HepG2 (cell line): Measurements from ENCODE around the gene LASP1. TPM values are rescaled to one million over a fixed set of nuclear protein-coding genes. Genes with fewer than 3 reads are reported as not detected.
A peak's percentile ranks its signal among the peaks of the same experiment; 100 is the strongest.

Experiments used
- ATF7-NPFF ChIP-seq: sonication (generic); formaldehyde crosslinking; IDR thresholded peaks from 2 replicates; pipeline ENCODE4 v1.8.1; 2023; ENCODE audit warnings: mild to moderate bottlenecking, low read depth, missing genetic modification reagents, moderate library complexity
- CREB3 ChIP-seq: sonication (generic); formaldehyde crosslinking; IDR thresholded peaks from 2 replicates; pipeline ENCODE4 v1.5.0; 2020; ENCODE audit warnings: missing genetic modification reagents
- DBP ChIP-seq: sonication (generic); formaldehyde crosslinking; IDR thresholded peaks from 2 replicates; pipeline ENCODE4 v1.4.0; 2020; ENCODE audit warnings: missing genetic modification reagents; ENCODE audit errors: not compliant biosample characterization
- GABPA ChIP-seq, 2 experiments: IDR thresholded peaks; 2 replicates each; pipeline ENCODE4 v1.6.1; 2011 to 2016; ENCODE audit warnings: low read depth in 2 of 2, low read length in 1 of 2, missing biosample characterization in 1 of 2, missing genetic modification characterization in 1 of 2
- GATAD1 ChIP-seq: IDR thresholded peaks from 2 replicates; pipeline ENCODE4 v1.6.1; 2016; ENCODE audit warnings: missing genetic modification reagents, missing compliant biosample characterization
- ISX ChIP-seq: sonication (generic); formaldehyde crosslinking; conservative IDR thresholded peaks from 2 replicates; pipeline ENCODE4 v1.5.0; 2020; ENCODE audit warnings: missing genetic modification reagents
- LBX2 ChIP-seq: sonication (generic); formaldehyde crosslinking; IDR thresholded peaks from 2 replicates; pipeline ENCODE4 v1.5.0; 2020; ENCODE audit warnings: missing genetic modification reagents, mild to moderate bottlenecking, borderline replicate concordance
- MEIS2 ChIP-seq: sonication (generic); formaldehyde crosslinking; IDR thresholded peaks from 2 replicates; pipeline ENCODE4 v1.9.0; 2021; ENCODE audit warnings: mild to moderate bottlenecking, missing genetic modification reagents
- NFAT5 ChIP-seq: sonication (generic); formaldehyde crosslinking; IDR thresholded peaks from 2 replicates; pipeline ENCODE4 v1.4.0; 2020; ENCODE audit warnings: missing genetic modification reagents
- NFATC3 ChIP-seq: sonication (generic); formaldehyde crosslinking; IDR thresholded peaks from 2 replicates; pipeline ENCODE4 v1.5.1; 2020; ENCODE audit warnings: mild to moderate bottlenecking, missing genetic modification reagents
- NFYB ChIP-seq: sonication (generic); formaldehyde crosslinking; IDR thresholded peaks from 2 replicates; pipeline ENCODE4 v1.4.0; 2020; ENCODE audit warnings: missing genetic modification reagents
- NR2F1 ChIP-seq, 2 experiments: fragments of 450-650 bp in 1 of 2; formaldehyde crosslinking in 1 of 2; IDR thresholded peaks; 2 replicates each; pipeline versions ENCODE4 v1.5.0 to v1.6.1; 2016 to 2020; ENCODE audit warnings: mild to moderate bottlenecking in 1 of 2, missing compliant biosample characterization in 1 of 2, missing genetic modification reagents in 1 of 2, moderate library complexity in 1 of 2
- SKI ChIP-seq: fragments of 450-650 bp; IDR thresholded peaks from one replicate; pipeline ENCODE4 v1.6.1; 2018; ENCODE audit warnings: mild to moderate bottlenecking; ENCODE audit not compliant: partially characterized antibody
- TAF1 ChIP-seq: sonication (generic); formaldehyde crosslinking; IDR thresholded peaks from 2 replicates; pipeline ENCODE4 v1.4.0; 2020; ENCODE audit warnings: missing genetic modification reagents
- THYN1 ChIP-seq: sonication (generic); formaldehyde crosslinking; IDR thresholded peaks from 2 replicates; pipeline ENCODE4 v1.8.1; 2023; ENCODE audit warnings: low read depth, mild to moderate bottlenecking, moderate library complexity, missing genetic modification reagents, borderline replicate concordance
- ZBTB7B ChIP-seq: sonication (generic); formaldehyde crosslinking; IDR thresholded peaks from 2 replicates; pipeline ENCODE4 v1.4.0; 2020; ENCODE audit warnings: missing genetic modification reagents
- ZFP1 ChIP-seq: IDR thresholded peaks from 2 replicates; pipeline ENCODE4 v1.6.1; 2016
- ZFP90 ChIP-seq: sonication (generic); formaldehyde crosslinking; IDR thresholded peaks from 2 replicates; pipeline ENCODE4 v1.8.0; 2022; ENCODE audit warnings: missing genetic modification reagents, mild to moderate bottlenecking, inconsistent platforms, borderline replicate concordance
- ZNF136 ChIP-seq: sonication (generic); formaldehyde crosslinking; IDR thresholded peaks from 2 replicates; pipeline ENCODE4 v1.8.1; 2022; ENCODE audit warnings: low read depth, mild to moderate bottlenecking, moderate library complexity, missing genetic modification reagents
- ZNF224 ChIP-seq: sonication (generic); formaldehyde crosslinking; IDR thresholded peaks from 2 replicates; pipeline ENCODE4 v1.5.0; 2020; ENCODE audit warnings: mild to moderate bottlenecking, missing genetic modification reagents
- ZNF253 ChIP-seq: sonication (generic); formaldehyde crosslinking; IDR thresholded peaks from 2 replicates; pipeline ENCODE4 v1.8.0; 2022; ENCODE audit warnings: mild to moderate bottlenecking, missing genetic modification reagents, borderline replicate concordance
- ZNF761 ChIP-seq: sonication (generic); formaldehyde crosslinking; conservative IDR thresholded peaks from 2 replicates; pipeline ENCODE4 v1.4.0; 2020; ENCODE audit warnings: mild to moderate bottlenecking, missing genetic modification reagents
- polyA plus RNA-seq, 8 experiments: library from polyadenylated mRNA; depleted of rRNA in 3 of 8; stranded (reverse) in 7 of 8; unstranded in 1 of 8; fragments of >200 nt; fragmentation: Illumina TruSeq in 4 of 8; extraction: Trizol in 4 of 8; gene quantifications; 2 replicates each; pipeline versions ENCODE4 v1.2.1 to v1.2.3, GENCODE V29; 2011 to 2016; ENCODE audit warnings: low read depth in 4 of 8, missing spikeins in 1 of 8, mixed read lengths in 1 of 8; ENCODE audit not compliant: insufficient read depth in 1 of 8
- total RNA-seq, 5 experiments: library from RNA; depleted of rRNA; stranded (reverse); fragments of >200 nt; fragmentation: Illumina TruSeq; extraction: Trizol; gene quantifications; 2 replicates each; pipeline ENCODE4 v1.2.3, GENCODE V29; 2016; ENCODE audit warnings: low read depth in 1 of 5

LASP1 gene
- total and polyA plus RNA-seq, 2 of the 13 experiments (the other 11 are each of a cell fraction or from before 2014, with no cell fraction given) = 70.1 to 97.0 TPM

DNA sequence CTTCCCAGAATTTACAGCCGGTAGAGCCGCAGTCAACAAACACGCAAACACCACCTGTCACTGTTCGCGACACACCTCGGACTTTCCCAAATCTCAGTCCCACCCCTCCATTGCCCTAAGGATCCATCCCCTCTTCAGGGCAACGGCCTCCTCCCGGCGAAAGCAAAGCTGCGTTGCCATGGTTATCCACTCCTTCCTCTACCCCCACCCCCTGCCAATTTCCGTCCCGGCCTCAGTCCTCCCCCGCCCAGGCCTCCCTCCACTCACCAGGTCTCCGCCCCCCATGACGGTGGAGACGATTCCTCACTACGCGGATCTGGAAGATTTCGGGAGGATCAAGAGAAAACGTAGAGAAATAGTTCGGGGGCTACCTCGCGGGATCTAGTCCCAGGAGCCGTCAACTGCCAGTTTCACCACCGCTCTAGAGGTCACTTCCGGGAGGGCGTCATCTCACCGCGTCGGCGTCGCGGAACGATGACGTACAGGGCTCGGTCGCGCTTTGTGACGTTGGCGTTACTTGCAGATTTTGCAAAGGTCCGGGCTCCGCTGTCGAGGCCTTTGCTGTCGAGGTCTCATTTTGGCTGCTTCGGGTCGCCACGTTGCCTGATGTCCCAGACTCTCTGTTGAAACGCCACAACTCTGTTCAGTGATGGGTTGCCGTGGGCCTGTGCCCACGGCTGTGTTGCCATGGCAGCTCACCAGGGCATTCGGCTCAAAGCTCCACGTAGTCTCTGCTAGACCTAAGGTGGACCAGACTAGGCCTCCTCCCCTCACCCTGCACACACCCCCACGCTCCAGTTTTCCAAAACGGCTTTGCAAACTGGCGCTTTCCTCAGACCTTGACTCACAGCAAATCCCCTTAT, 44.7 kb upstream of the LASP1 start, which contains the start of gene CWC25 (continued):
- TF ChIP-seq NFAT5 (CRISPR knock-in tag) (peak; percentile 70; the same call in 1 of the 2 replicates), ZFP1 (CRISPR knock-in tag) (peak; percentile 83; the same call in 1 of the 2 replicates), ZBTB7B (CRISPR knock-in tag) (no peak; the same call in 1 of the 2 replicates), GABPA (IDR thresholded peaks at IDR 0.05; ENCODE audit: low read depth, low read length) (peak; percentile 87), GABPA (CRISPR knock-in tag; IDR thresholded peaks at IDR 0.05; ENCODE audit: low read depth) (peak; percentile 98), LBX2 (peak; percentile 85; the same call in 1 of the 2 replicates), NR2F1 (CRISPR knock-in tag; IDR thresholded peaks at IDR 0.05) (no peak), NFYB (CRISPR knock-in tag) (peak; percentile 61), ZNF136 (CRISPR knock-in tag) (peak; percentile 93), ATF7-NPFF (CRISPR knock-in tag) (peak; percentile 76; the same call in 1 of the 2 replicates), NFATC3 (CRISPR knock-in tag) (peak; percentile 90; the same call in 1 of the 2 replicates), DBP (CRISPR knock-in tag) (no peak), ZNF253 (CRISPR knock-in tag) (peak; percentile 79; the same call in 1 of the 2 replicates), ZNF761 (CRISPR knock-in tag) (peak; percentile 88), CREB3 (no peak), MEIS2 (CRISPR knock-in tag) (no peak; the same call in 1 of the 2 replicates), SKI (no peak), ISX (0 out of 2 replicates have a peak, but pooled peaks have one; percentile 20), ZFP90 (CRISPR knock-in tag) (no peak), THYN1 (no peak), GATAD1 (peak; percentile 100), ZNF224 (CRISPR knock-in tag) (peak; percentile 93), TAF1 (CRISPR knock-in tag) (peak; percentile 92)
